Stimulated activated CD8-positive, alpha-beta memory T cell treated with anti-CD3 and anti-CD28 coated beads, Interleukin-2, amount 100 ng/mL, for 48 hours (primary cell): Measurements from ENCODE around the gene LGR6.
A peak's percentile ranks its signal among the peaks of the same experiment; 100 is the strongest.
"Not testable (repeated sequence)": the region's sequence is repeated elsewhere in the genome, so short reads cannot be mapped to it uniquely, and the experiment has no call there.

Experiments
- DNase-seq, 2 donors: peaks; one replicate each; pipeline ENCODE4 v3.0.0-alpha.2; 2020; ENCODE audit warnings: low read depth in 2 of 2

LGR6 gene

DNA sequence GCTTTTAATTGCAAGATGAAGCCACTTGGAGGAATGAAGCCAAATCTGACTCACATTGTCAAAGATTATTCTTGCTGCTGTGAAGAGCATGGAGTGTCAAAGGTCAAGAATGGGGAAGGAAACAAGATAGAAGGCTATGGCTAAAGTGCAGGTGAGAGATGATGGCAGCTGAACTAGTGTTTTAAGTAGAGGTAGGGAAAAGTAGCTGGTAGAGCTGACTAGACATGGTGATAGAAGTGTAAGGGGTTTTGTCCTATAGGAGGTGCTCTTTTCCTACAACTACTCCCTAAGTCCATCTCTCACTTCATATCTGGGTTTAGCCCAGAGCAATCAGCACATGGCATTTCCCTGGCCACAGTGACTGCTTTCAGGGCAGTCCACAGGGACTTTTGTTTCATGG, 136.3 kb downstream of the LGR6 start:
- no peak for DNase-seq

DNA sequence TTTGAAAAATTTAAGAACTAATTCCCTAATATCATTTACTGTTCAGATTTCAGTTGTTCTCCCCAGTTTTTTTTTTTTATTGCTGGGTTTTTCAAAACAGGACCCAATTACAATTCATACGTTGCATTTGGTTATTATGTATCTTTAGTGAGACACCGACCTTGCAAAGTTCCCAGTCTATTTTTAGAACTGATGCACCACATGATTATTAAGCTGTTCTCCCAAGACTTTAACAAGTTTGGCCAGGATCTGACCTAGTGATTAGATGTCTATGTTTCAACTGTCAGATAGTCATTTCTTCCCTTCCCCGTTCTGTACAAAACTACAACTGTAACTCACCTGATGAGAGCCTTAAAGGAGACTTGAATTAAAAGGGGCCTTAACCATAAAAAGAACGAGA, 140.3 kb downstream of the LGR6 start:
- no peak for DNase-seq

DNA sequence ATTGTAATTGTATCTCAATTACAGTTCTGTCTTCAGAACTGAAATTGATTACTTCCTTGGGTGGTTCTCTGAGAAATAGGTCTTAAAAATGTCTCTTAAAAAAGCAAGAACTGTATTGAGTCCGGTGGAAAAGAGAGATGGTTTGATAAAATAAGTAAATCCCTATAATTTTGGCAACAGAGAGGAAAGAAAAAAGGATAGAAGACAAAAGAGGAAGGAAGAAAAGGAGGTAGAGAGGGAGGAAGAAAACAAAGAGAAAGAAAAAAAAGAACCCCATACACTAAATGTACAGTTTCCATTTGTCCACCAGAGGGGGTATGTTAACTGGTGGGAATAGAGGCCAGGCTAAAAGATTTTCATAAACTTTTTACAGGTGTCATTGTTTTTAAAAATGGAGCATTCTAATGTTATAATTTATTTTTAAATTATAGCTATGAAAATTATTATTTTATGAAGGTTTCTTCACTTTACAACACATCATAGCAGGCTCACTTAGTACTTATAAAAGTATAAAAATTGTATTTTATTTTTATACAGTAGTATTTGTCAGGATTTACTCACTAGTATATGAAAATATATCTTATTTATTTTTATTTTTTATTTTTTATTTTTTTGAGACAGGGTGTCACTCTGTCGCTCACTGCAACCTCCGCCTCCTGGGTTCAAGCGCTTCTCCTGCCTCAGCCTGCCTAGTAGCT, 150.2 kb downstream of the LGR6 start:
- DNase-seq, result no peak

DNA sequence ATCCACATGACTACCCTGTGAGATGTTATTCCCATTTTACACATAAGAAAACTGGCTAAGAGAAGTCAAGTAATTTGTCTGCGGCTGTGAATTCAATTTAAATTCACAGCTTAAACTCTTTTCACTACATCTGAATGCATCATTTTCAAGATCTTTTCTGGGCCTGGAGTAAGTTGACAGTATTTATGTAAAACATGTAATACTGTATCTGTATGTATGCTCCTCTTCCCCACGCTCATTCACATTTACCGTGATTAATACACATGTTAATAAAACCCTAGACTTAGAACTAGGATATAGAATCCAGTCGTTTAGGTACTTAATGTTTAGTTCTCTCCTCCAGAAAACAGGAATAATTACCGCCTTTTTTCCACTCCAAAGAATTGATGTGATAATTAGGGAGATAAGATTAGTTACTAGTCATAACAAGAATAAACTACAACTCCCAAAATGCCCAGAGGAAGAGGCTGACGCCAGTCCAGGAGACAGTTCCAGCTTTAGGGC, 154.5 kb downstream of the LGR6 start:
- DNase-seq, result no peak

DNA sequence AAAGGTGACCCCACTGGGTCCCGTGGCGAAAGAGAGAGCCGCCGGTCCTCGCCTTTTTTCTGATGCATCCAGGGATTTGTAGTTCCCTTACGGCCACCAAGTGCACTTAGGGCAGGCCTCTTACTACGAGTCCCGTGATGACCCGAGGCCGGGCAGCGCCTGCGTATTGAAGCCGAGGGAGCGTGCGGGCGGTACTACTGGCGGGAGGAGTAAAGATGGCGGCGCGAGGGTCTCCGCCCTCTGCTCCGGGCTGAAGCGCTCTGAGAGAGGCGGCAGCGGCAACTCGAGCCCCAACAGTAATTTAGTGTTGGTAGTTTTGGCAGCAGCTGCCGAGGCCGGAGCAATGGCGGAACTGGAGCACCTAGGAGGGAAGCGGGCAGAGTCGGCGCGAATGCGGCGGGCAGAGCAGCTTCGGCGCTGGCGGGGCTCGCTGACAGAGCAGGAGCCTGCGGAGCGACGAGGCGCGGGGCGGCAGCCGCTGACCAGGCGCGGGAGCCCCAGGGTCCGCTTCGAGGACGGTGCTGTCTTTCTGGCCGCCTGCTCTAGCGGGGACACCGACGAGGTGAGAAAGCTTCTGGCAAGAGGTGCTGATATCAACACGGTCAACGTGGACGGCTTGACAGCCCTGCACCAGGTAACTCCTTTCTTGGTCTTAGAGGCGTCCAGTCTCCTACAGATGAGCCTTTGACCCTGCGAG, 155.1 kb downstream of the LGR6 start, which contains the start of gene PPP1R12B:
TSS of gene PPP1R12B (plus strand) at position 191 of the 697 bp plus-strand sequence. CDS start at position 344, 153 bp downstream.
- peak; percentile 90 to 92 for DNase-seq

DNA sequence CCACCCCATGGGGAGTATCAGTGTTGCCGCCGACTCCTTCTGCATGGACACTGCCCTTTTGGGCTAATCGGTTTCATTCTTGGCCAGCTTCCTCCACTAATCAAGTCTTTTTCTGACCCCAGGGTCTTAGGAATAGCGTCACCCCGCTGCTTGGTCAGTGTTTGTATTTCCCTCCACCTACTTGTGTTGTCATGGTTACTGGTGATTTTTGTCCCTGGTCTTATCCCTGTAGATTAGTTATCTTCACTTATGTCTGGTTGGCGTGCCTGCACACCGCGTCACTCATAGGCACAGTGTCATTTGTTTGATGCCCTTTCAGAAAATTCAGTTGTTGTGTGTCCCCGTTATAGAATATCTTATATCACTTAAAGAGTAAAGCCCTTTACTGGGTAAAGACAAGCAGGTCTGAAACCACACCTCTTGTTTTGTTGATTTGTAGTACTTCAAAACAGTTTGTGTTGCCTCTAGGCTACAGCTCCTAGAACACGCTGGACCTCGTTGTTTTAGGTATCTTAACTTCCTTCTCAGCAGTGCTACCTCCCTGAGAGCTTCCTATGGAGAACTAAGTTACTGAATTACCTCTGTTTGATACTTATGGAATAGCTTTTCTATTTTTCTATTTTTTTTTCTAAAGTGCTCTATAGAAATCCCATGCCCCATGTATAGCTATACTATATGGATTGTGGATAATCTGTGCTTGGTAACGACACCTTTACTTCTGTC, 155.8 kb downstream of the LGR6 start:
- no peak for DNase-seq

DNA sequence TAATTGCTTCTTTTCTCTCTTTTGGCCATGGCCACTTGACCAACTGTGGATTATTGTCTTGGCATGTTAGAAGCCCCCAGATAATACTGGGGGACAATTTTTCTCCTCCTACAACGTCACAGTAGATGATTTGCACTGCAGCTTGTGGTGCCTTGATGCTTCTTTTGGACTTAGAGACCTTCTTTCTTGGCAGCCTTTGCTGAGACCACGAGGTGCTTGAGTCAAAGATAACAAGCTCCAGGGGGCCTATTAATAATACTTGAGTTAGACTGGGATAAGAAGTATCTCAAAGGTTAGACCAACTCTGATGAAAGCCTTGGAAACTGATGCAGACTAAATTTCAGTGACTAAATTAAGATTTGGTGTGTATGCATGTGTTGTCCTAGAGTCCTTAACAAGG, 158.1 kb downstream of the LGR6 start:
- DNase-seq, result no peak

DNA sequence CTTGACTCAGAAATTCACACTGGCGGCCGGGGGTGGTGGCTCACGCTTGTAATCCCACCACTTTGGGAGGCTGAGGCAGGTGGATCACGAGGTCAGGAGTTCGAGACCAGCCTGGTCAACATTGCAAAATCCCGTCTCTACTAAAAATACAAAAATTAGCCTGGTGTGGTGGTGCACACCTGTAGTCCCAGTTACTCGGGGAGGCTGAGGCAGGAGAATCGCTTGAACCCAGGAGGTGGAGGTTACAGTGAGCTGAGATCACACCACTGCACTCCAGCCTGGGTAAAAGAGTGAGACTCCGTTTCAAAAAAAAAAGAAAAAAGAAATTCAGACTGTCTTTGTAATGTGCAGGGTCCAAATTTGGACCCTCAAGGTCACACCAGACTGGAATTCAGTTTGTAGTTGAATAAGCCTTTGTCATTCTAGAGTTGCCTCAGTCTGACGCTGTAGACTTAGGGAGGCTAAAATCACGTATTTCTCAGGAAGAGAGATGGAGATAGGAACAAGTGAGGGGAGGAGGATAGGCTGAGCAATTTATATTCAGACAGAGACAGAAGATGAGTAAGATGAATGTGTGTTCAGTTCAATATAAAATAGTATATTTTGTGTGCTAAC, 159.1 kb downstream of the LGR6 start:
- not testable (repeated sequence) for DNase-seq

DNA sequence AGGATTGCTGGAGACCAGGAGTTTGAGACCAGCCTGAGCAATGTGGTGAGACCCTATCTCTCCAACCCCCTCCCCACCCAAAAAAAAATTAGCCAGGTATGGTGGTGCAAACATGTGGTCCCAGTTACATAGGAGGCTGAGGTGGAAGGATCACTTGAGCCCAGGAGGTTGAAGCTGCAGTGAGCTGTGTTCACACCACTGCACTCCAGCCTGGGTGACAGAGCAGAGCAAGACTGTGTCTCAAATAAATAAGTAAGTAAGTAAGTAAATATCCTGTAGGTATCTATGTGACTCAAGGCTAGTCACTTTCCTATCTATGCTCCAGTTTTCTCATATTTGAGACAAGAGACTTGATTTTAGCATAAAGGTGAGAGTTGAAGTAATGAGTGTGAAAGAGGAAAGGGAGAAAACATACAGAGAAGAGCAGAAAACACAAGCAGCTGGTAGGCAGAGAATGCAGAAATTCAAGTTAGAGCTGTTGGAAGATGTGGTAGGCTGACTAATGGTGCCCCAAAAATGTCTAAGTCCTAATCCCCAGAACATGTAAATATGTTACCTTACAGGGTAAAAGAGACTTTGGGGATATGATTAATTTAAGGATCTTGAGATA, 162.4 kb downstream of the LGR6 start:
- no peak for DNase-seq

DNA sequence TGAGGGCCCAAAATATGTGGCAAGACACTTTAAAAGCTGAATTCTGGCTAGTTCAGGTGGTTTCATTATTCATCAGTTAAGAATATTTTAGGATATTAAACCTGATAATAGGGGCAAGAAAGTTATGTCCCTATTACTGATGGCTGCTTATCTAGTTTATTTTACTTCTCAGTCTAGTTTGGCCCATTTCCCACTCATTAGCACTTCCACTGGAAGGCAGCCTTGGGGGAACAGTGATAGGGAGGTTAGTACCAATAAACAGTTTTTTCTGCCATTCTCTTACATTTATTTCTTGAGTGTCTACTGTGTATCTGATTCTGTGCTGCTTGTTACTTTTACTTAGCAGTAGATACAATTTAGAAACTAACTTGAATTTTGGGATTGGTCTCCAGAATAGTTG, 163.9 kb downstream of the LGR6 start:
- DNase-seq, result no peak

DNA sequence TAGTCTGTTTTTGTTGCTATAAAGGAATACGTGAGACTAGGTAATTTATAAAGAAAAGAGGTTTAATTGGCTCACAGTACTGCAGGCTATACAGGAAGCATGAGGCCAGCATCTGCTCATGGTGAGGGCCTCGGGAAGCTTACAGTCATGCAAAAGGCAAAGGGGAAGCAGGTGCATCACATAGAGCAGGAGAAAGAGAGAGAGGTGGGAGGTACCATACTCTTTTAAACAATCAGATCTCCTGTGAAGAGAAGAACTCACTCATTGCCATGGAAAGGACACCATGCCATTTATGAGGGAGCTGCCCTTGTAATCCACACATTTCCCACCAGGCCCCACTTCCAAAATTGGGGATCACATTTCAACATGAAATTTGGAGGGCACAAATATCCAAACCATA, 167.6 kb downstream of the LGR6 start:
- DNase-seq, result no peak

DNA sequence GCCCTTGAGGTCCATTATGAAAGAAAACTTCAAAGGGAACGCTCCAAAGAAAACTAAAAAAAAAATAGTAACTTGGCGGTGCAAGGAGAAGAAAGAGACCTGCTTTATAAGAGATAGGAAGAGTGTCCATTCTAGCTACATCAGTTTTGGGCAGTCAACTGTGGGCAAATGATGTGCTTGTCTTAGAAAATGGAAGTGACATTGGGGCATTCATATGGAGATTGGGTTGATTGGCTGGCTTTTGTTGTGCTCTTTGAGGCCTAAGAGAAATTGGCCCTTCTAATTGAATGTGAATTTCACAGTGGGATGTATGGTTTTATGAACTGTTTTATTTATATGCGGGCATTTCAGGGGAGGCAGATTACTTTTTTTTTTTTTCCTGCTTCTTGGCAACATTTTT, 168.1 kb downstream of the LGR6 start:
- DNase-seq, result no peak

DNA sequence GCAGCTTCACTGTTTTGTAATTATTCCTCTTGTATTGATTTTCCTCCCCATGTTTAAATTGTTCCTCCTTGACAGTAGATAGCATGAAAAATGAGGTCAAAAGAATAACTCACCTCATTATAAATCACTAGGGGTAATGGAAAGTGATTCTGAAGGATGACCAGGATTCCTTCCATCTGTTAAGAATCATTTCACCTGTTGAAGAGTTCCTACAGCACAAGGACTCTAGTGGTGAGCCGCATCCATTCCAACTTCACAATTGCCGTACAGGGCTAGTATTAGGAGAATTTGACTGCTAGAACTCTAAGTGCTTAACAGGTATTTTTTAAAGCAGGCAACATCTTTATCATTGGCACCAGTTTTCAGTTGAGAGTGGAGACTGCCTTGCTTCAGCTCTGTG, 168.6 kb downstream of the LGR6 start:
- no peak for DNase-seq

DNA sequence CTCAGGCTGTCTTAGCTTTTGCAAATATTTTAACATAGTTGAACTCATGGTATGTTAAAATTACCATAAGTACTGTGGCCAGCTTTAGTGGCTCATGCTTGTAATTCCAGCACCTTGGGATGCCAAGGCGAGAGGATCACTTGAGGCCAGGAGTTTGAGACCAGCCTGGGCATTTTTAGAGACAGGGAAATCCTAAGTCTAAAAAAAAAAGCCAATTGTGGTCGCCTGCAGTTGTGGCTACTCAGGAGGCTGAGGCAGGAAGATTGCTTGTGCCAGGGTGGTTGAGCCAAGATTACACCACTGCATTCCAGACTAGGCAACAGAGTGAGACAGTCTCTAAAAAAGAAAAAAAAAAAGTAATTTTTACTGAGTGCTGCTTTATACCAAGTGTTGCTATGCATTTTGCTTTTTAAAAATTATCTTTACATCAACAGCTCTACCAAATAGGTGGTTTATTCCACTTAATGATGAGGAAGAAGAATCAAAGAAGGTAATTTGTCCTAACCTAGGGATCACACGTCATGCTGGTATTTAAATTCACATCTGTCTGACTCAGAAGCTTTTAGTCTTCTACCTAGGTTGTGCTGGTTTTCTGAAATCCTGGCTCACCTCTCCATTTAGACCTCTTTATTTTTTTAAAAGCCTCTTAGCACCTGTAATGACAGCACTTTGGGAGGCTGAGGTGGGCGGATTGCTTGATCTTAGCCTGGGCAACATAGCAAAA, 171.7 kb downstream of the LGR6 start:
- no peak for DNase-seq

DNA sequence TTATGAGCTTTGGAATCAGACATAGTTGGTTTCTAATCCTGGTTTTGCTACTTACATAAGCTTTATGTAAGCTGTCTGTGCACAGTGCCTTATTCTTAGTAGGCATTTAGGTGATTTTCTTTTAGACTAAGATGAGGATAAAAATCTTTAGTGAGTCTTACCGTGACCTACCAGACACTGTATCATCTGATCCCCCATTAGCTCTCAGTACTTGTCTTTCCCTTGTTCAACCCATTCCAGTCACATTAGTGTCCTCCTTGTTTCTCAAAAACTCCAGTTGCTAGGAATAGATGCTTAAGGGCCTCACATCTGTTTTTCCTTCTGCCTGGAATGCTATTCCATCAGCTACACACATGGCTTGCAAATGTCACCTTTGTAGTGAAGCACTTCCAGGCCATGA, 173.7 kb downstream of the LGR6 start:
- DNase-seq, result no peak
